HCT116 (cell line): ENCODE measurements around the gene TNIP3. TPM values are rescaled to one million over a fixed set of nuclear protein-coding genes. Genes with fewer than 3 reads are reported as not detected.

Source experiments
- ATAC-seq: fragments of 200-7000 bp; cut with Tn5 transposase; 2 replicates; pipeline ENCODE4 v1.9.1; 2020; ENCODE audit warnings: mild to moderate bottlenecking, moderate library complexity
- BruUV-seq: library from RNA; stranded (reverse); fragments of 400-500 nt; replicated peaks from 2 replicates; lab custom pipeline; 2021; lab: Mats Ljungman, UMichigan
- CTCF ChIA-PET: fragments of 300-600 bp; sonication (Branson Sonifier 250); formaldehyde crosslinking; loops from one replicate; lab custom pipeline; 2021; ENCODE audit warnings: antibody characterized with exemption; lab: Charles Lee
- POLR2A ChIA-PET: fragments of 300-600, 350-600 bp; sonication (Branson Sonifier 250); formaldehyde crosslinking; loops from one replicate; lab custom pipeline; 2021; ENCODE audit warnings: antibody characterized with exemption; lab: Charles Lee
- RAD21 ChIA-PET, 2 experiments: fragments of 300-600 bp; sonication (Branson Sonifier 250); formaldehyde crosslinking; loops; one replicate each; lab custom pipeline; 2023; ENCODE audit warnings: low total read pairs in 2 of 2; ENCODE audit not compliant: uncharacterized antibody in 2 of 2, unreplicated experiment in 2 of 2, low non-redundant PET in 1 of 2; lab: Charles Lee
- DNase-seq: peaks from one replicate; pipeline ENCODE4 v3.0.0-alpha.2; 2010; ENCODE audit warnings: low read depth, low spot score
- H2AFZ ChIP-seq: fragments of 200-600 bp; shearing (Covaris generic), sonication (generic); 2 replicates; pipeline ENCODE4 v1.6.1; 2017; ENCODE audit warnings: low read depth, mixed run types, mixed read lengths, antibody characterized with exemption, low read length; ENCODE audit not compliant: poor library complexity, severe bottlenecking
- H3K27ac ChIP-seq: 2 replicates; pipeline ENCODE4 v1.5.1; 2012; ENCODE audit warnings: low read depth, low read length
- H3K27me3 ChIP-seq: fragments of 200-600 bp; sonication (generic); 2 replicates; pipeline ENCODE4 v1.6.1; 2016; ENCODE audit warnings: mixed run types, low read length, mixed read lengths; ENCODE audit not compliant: insufficient read depth
- H3K36me3 ChIP-seq, 2 experiments: fragments of 200-500 bp in 1 of 2; fragments of 200-600 bp in 1 of 2; sonication (Bioruptor generic) in 1 of 2; sonication (generic) in 1 of 2; 2 replicates each; pipeline versions ENCODE4 v1.5.1 to v1.6.1; 2014 to 2016; ENCODE audit warnings: low read length in 2 of 2, inconsistent platforms in 1 of 2, mixed read lengths in 1 of 2, mixed run types in 1 of 2; ENCODE audit not compliant: insufficient read depth in 2 of 2, control insufficient read depth in 1 of 2
- H3K4me1 ChIP-seq, 2 experiments: fragments of 200-600 bp in 1 of 2; sonication (generic) in 1 of 2; 2 replicates each; pipeline versions ENCODE4 v1.5.1 to v1.6.1; 2012 to 2017; ENCODE audit warnings: low read length in 2 of 2, inconsistent platforms in 1 of 2, mild to moderate bottlenecking in 1 of 2, mixed read lengths in 1 of 2, mixed run types in 1 of 2, moderate library complexity in 1 of 2; ENCODE audit not compliant: insufficient read depth in 2 of 2, control insufficient read depth in 1 of 2
- H3K4me2 ChIP-seq: fragments of 200-600 bp; sonication (generic); 2 replicates; pipeline ENCODE4 v1.6.1; 2017; ENCODE audit warnings: mixed run types, low read length, mixed read lengths
- H3K4me3 ChIP-seq, 2 experiments: fragments of 200-600 bp in 1 of 2; sonication (generic) in 1 of 2; replicated peaks in 1 of 2; 2 replicates each; pipeline ENCODE4 v1.5.1; 2011 to 2016; ENCODE audit warnings: low read length in 2 of 2, control low read depth in 1 of 2, low read depth in 1 of 2, mild to moderate bottlenecking in 1 of 2, mixed read lengths in 1 of 2, mixed run types in 1 of 2
- H3K79me2 ChIP-seq: fragments of 200-600 bp; sonication (generic); 2 replicates; pipeline ENCODE4 v1.6.1; 2017; ENCODE audit warnings: mild to moderate bottlenecking, mixed run types, low read length, moderate library complexity, mixed read lengths; ENCODE audit not compliant: insufficient read depth
- H3K9ac ChIP-seq: fragments of 200-600 bp; sonication (generic); 2 replicates; pipeline ENCODE4 v1.6.1; 2016; ENCODE audit warnings: low read length, mixed read lengths
- H3K9me2 ChIP-seq: fragments of 200-600 bp; sonication (generic), shearing (Covaris generic); 2 replicates; pipeline ENCODE4 v1.6.1; 2017; ENCODE audit warnings: mixed run types, mild to moderate bottlenecking, moderate library complexity; ENCODE audit not compliant: insufficient read depth
- H3K9me3 ChIP-seq, 2 experiments: fragments of 200-500 bp in 1 of 2; fragments of 200-600 bp in 1 of 2; sonication (Bioruptor generic) in 1 of 2; sonication (generic) in 1 of 2; 2 replicates each; pipeline ENCODE4 v1.6.1; 2014 to 2017; ENCODE audit warnings: low read length in 2 of 2, mixed read lengths in 2 of 2, inconsistent platforms in 1 of 2, low read depth in 1 of 2, mild to moderate bottlenecking in 1 of 2, mixed run types in 1 of 2, moderate library complexity in 1 of 2; ENCODE audit not compliant: control insufficient read depth in 1 of 2, insufficient read depth in 1 of 2
- H4K20me1 ChIP-seq: fragments of 200-600 bp; sonication (generic), shearing (Covaris generic); 2 replicates; pipeline ENCODE4 v1.6.1; 2017; ENCODE audit warnings: mixed run types, mild to moderate bottlenecking, moderate library complexity; ENCODE audit not compliant: insufficient read depth
- ATF3 ChIP-seq: IDR thresholded peaks from 2 replicates; pipeline ENCODE4 v1.6.1; 2012
- CBX3 ChIP-seq: IDR thresholded peaks from 2 replicates; pipeline ENCODE4 v1.6.1; 2012; ENCODE audit warnings: low read depth
- CTCF ChIP-seq, 3 experiments: fragments of 200-600 bp in 1 of 3; sonication (generic) in 1 of 3; IDR thresholded peaks in 2 of 3; conservative IDR thresholded peaks in 1 of 3; 2 replicates each; pipeline ENCODE4 v1.5.1; 2012 to 2017; ENCODE audit warnings: low read depth in 2 of 3, low read length in 2 of 3, antibody characterized with exemption in 1 of 3, borderline replicate concordance in 1 of 3, control low read depth in 1 of 3, mild to moderate bottlenecking in 1 of 3, mixed read lengths in 1 of 3, mixed run types in 1 of 3, moderate library complexity in 1 of 3; ENCODE audit not compliant: insufficient read depth in 1 of 3
- ELF1 ChIP-seq: IDR thresholded peaks from 2 replicates; pipeline ENCODE4 v1.6.1; 2012; ENCODE audit warnings: low read depth, borderline replicate concordance
- EZH2phosphoT487 ChIP-seq: fragments of 200-600 bp; IDR thresholded peaks from 2 replicates; pipeline ENCODE4 v1.6.1; 2018; ENCODE audit warnings: antibody characterized with exemption, borderline replicate concordance
- FOSL1 ChIP-seq: IDR thresholded peaks from 2 replicates; pipeline ENCODE4 v1.6.1; 2012; ENCODE audit warnings: low read depth
- JUND ChIP-seq: IDR thresholded peaks from 2 replicates; pipeline ENCODE4 v1.6.1; 2012
- MAX ChIP-seq: IDR thresholded peaks from 2 replicates; pipeline ENCODE4 v1.6.1; 2012
- POLR2A ChIP-seq: IDR thresholded peaks from 2 replicates; pipeline ENCODE4 v1.7.0; 2011; ENCODE audit warnings: borderline replicate concordance; ENCODE audit not compliant: insufficient read depth, insufficient read length; ENCODE audit errors: extremely low read depth
- POLR2AphosphoS5 ChIP-seq: IDR thresholded peaks from 2 replicates; pipeline ENCODE4 v1.6.1; 2011; ENCODE audit warnings: mild to moderate bottlenecking, low read depth, low read length, moderate library complexity
- RAD21 ChIP-seq: IDR thresholded peaks from 2 replicates; pipeline ENCODE4 v1.6.1; 2012; ENCODE audit warnings: low read depth, mild to moderate bottlenecking
- REST ChIP-seq: IDR thresholded peaks from 2 replicates; pipeline ENCODE4 v1.6.1; 2012; ENCODE audit warnings: low read depth
- SIN3A ChIP-seq: IDR thresholded peaks from 2 replicates; pipeline ENCODE4 v1.6.1; 2012; ENCODE audit warnings: low read depth
- YY1 ChIP-seq: IDR thresholded peaks from 2 replicates; pipeline ENCODE4 v1.6.1; 2011; ENCODE audit warnings: low read length, low read depth, moderate library complexity, mild to moderate bottlenecking; ENCODE audit not compliant: insufficient replicate concordance; ENCODE audit errors: extremely low read depth
- ZBTB33 ChIP-seq: IDR thresholded peaks from 2 replicates; pipeline ENCODE4 v1.6.1; 2011; ENCODE audit warnings: mild to moderate bottlenecking, low read length, moderate library complexity; ENCODE audit not compliant: insufficient replicate concordance; ENCODE audit errors: extremely low read depth
- ZFX ChIP-seq: fragments of 450-650 bp; IDR thresholded peaks from 2 replicates; pipeline ENCODE4 v1.6.1; 2017
- ZNF274 ChIP-seq: fragments of 200-500 bp; sonication (Bioruptor generic); IDR thresholded peaks from 2 replicates; pipeline ENCODE4 v1.6.1; 2014; ENCODE audit warnings: mild to moderate bottlenecking, low read depth, low read length, inconsistent platforms
- intact Hi-C: fragments of 100-400 bp; cut with micrococcal nuclease; formaldehyde crosslinking; loops from 2 replicates; pipeline ENCODE4 v1.10.0; 2022
- total RNA-seq: library from RNA; stranded (reverse); gene quantifications from one replicate; pipeline ENCODE4 v1.2.1, GENCODE V29; 2021; ENCODE audit not compliant: unreplicated experiment

The TNIP3 gene
- total RNA-seq, 1 experiment from 2014 or later = not detected

- Histone ChIP-seq H2AFZ (no peak overlapping the region), H3K9me2 (no peaks in the 10 kb centered on the region), H3K4me1 (no peaks in the 10 kb centered on the region), H3K9ac (no peak overlapping the region), H3K27me3 (no peaks in the 10 kb centered on the region), H3K79me2 (no peaks in the 10 kb centered on the region), H3K9me3 (no peaks in the 10 kb centered on the region), H3K4me3 (no peak overlapping the region), H3K4me2 (no peak overlapping the region), H3K36me3 (no peaks in the 10 kb centered on the region), H4K20me1 (no peaks in the 10 kb centered on the region), H3K27ac (no peak overlapping the region)
- ChIA-PET POLR2A (no interaction called here), RAD21 (no interaction called here), CTCF (no interaction called here)
- DNase-seq = no peak
- ATAC-seq = no peak
- intact Hi-C loops = no loop called here
- no TSS peak for BruUV-seq
- TF ChIP-seq ZFX = no peak
- TF ChIP-seq ZNF274 = no peak
- TF ChIP-seq FOSL1 = no peak
- TF ChIP-seq CTCF (IDR thresholded peaks at IDR 0.05 in 2 of 3, conservative IDR thresholded peaks at IDR 0.05 in 1 of 3; ENCODE audit: borderline replicate concordance in 1 of 3, insufficient read depth in 1 of 3, low read depth in 2 of 3, low read length in 2 of 3) = no peak
- TF ChIP-seq REST = no peak
- TF ChIP-seq YY1 = no peak
- TF ChIP-seq ZBTB33 = no peak
- no peak for TF ChIP-seq ATF3
- no peak for TF ChIP-seq POLR2AphosphoS5
- no peak for TF ChIP-seq SIN3A
- TF ChIP-seq JUND = no peak
- TF ChIP-seq CBX3 = no peak
- no peak for TF ChIP-seq POLR2A
- no peak for TF ChIP-seq RAD21
- TF ChIP-seq ELF1 = no peak
- no peak for TF ChIP-seq MAX
- TF ChIP-seq EZH2phosphoT487 = no peak
These were observed 12.2 kb downstream of the TNIP3 start for GRCh38 chr4:121151942-121152341.
